M059J (cell line): ENCODE data around the gene PRKN. TPM values are rescaled to one million over a fixed set of nuclear protein-coding genes. Genes with fewer than 3 reads are reported as not detected.

Experiments
- DNase-seq: peaks from one replicate; pipeline ENCODE4 v3.0.0-alpha.2; 2012; ENCODE audit warnings: low read depth
- total RNA-seq: library from RNA; depleted of rRNA; stranded (reverse); fragments of >200 nt; shearing (Covaris generic); gene quantifications from 2 replicates; pipeline ENCODE4 v1.2.3, GENCODE V29; 2014

PRKN gene
- total RNA-seq, 1 experiment from 2014 or later = 0.07 TPM

DNA sequence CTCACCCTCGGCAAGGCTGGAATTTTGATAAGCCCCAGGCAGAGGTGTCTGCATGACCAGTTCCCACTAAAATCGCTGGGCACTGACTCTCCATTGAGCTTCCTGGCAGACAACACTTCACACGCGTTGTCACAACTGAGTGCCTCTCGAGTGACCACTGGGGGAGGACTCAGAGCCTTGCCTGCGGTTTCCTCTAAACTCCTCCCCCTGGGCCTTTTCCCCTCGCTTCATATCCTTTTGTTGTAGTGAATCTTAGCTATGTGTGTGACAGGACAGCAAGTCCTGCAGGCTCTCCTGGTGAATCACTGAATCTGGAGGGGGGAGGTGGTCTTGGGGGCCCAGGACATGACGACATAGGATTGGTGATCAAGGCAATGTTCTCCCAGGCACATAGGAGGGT lies 670.8 kb downstream of the PRKN start:
- peak; percentile 41 for DNase-seq

GRCh38 chr6:162056061-162056460 lies 671.5 kb downstream of the PRKN start:
- no peak for DNase-seq

DNA sequence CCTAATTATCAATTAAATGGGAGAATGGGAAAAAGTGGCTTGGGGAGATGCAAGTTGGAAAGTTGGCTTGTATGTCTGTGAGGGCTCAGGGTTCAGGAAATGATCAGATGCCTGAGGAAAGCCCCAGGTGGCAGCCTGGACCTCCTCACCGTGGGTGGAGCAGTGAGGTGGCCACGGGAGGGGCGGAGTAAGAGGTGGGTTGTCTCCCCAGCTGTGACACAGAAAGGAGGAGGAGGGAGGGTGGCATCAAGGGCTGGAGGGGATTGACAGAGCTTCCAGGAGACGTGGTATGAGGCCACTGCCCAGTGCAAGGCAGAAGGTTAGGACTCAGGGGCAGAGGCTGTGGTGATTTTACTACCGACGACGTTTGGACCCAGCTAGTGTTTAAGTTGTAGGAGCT lies 672.2 kb downstream of the PRKN start:
- DNase-seq = peak; percentile 1

DNA sequence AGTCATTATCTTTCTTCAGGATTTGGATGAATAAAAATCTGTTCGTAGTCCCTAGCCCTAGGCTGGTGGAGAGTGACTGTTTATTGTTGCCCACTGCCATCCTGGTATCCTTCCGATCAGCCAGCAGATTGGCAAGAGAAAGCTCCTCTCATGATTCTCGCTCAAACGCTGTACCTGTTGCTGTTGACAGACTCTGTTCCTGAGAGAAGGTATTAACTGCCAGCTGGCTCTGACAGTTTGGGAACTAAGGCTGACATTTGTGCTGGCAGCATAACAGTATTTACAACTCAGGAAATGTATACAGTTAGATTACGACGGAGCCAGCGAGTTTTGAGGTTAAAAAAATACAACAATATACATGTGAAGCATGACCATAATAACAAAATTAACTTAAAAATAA lies 674.5 kb downstream of the PRKN start:
- no peak for DNase-seq

DNA sequence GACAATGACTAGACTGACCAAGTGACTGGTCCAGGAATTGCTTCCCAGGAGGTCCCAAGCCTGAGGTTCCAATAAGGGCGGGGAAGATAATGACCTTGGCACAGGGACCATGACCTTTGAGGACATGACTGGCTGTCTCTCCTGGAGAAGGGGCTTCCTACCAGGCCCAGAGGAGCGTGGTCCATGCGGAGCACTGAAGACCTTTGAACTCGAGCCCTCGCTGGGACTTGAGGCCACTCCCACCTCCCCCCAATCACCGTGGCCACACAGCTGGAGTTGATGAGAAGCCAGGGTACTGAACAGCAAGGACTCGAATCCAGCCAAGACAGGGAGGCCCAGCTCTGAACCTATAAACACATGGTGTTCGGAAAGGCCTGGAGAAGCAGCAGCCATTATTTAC lies 677.0 kb downstream of the PRKN start:
- DNase-seq = no peak

- DNase-seq = no peak
Observed at GRCh38 chr6:162046324-162046723, 681.2 kb downstream of the PRKN start.

- peak; percentile 1 for DNase-seq
Observed at GRCh38 chr6:162032620-162033019, 694.9 kb downstream of the PRKN start.

DNA sequence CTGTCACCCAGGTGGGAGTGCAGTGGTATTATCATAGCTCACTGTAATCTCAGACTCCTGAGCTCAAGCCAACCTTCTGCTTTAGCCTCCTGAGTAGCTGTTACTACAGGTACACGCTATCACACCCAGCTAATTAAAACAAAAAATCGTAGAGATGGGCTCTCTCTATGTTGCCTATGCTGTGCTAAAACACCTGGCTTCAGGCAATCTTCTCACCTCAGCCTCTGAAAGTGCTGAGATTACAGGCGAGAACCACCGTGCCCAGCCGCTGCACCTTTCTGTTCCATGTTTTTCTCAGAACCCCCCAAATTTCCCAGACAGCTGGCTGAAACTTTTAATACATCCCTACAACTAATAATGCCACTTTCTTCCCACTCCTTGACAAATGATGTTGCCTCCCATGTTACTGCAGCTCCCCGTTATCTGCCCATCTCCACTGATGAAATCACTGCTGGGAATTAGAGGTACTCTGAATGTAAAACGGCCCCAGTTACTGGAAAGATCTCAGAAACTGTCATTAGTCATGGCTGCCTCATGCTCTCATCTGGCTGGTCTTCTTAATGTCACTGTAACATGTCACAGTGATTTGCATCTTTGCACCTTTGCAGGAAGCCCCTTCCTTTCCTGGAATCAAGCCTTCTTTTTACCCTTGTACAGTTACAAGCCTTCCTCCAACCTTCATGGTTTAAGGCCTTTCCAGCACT lies 697.5 kb downstream of the PRKN start:
- DNase-seq = no peak

GRCh38 chr6:162026843-162027242 lies 700.7 kb downstream of the PRKN start:
- DNase-seq = no peak

DNA sequence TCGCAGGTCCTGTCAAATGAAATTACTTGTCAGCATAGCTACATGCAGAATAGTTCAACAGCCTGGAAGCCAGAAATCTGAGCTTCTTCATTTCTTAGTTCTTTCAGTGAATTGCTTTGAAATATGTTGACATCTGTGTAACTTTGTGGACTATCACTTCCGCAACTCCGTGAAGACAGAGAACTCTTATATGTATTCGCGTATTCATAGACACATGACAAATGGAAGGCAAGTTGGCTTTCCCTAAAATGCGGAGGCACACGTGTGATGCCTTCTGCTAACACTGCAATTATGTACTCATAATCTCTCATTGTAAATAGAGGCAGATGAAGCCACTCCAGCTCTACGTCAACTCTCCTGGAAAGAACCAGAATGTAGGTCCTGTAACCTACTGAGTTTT lies 701.5 kb downstream of the PRKN start:
- DNase-seq = no peak

DNA sequence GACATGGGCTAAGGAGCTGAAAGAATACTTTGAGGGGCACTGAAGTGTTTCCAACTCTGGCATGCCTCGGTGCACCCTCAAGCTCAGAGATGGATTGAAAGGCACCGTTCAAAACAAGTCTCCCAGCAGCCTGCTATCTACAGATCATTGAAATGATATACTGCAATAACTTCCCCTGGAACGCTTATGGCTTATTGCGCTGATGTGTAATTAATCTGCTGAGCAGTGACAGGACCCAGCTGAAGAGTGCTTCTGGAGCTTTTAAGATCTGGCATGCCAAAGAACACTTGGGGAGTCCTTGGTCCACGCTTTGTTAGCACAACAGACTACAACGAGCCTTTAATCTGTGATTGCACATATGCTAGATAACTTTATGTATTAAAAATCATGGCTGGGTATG lies 708.2 kb downstream of the PRKN start:
- DNase-seq = no peak

DNA sequence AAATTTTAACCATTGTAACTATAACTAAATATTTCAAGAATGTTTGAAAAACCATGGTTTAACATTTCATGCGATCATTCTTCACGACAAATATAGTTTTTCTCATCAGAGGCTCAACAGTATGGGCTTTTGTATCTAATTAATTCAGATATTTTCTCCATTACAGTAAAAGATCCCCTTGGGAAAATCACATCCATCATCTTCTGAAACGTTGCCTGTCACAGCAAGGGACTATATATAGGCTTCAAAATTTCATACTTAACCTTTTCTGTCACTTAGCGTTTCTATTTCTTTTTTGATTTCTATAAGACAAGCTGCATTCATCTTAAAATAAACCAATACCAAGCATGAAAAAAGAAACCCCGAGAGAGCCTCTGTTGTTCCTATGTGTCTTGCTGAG lies 710.0 kb downstream of the PRKN start:
- no peak for DNase-seq

DNA sequence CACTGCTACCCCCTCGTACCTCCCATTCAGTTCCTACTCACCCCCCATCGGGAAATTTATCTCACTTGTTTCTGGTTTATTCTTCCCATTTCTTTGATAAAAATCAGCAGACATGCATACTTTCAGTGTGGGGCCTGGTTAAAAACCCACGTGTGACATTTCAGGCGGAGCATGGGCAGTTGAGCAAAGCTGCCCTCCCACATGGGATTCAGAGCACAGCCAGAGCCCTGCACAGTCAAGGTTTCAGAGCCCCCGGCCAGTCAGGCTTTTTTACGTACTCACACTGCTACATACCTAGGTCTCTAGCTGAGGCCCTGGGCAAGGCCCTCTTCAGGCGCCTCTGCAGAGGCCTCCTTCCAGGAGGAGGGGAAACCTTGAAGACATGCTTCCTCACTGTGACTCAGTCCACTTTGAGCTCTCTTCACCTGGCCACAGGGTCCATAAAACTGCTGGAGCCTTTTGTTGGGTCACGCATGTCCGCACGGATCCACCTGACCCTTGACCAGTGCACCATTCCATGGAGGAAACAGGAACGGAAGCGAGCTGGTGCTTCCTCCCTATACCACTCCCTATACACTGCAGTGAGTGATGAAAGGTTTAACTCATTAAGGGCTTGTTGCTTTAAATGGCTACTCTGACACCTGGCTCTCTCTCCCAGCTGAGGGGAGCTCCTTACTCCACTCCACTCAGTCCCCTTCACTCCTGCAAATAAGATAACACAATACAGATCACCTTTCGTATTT lies 713.3 kb downstream of the PRKN start:
- no peak for DNase-seq

- DNase-seq = no peak
Observed at GRCh38 chr6:162005372-162005771, 722.2 kb downstream of the PRKN start.

GRCh38 chr6:161996783-161997182 lies 730.8 kb downstream of the PRKN start:
- DNase-seq = no peak

- no peak for DNase-seq
Observed at GRCh38 chr6:161985876-161986423, 741.6 kb downstream of the PRKN start.

DNA sequence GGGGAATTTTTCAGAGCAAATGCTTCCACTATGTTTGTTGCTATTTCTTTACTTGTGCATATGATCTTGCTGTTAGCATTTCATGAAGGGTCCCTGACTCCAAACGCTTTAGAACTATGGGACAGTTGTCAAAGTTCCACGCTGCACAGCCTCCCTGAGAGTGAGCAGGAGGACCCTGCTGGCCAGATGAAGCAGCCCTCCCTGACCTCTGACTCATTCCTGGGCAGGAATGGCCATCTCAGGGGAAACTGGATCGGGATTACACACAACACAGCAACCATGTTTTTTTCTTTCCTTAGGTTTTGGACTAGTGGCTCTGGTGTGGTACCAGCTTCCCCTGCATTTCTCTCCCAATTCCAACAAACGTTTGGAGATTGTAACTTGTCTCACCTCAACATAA lies 742.9 kb downstream of the PRKN start:
- DNase-seq = no peak

- DNase-seq = no peak
Observed at GRCh38 chr6:161976553-161976952, 751.0 kb downstream of the PRKN start.

DNA sequence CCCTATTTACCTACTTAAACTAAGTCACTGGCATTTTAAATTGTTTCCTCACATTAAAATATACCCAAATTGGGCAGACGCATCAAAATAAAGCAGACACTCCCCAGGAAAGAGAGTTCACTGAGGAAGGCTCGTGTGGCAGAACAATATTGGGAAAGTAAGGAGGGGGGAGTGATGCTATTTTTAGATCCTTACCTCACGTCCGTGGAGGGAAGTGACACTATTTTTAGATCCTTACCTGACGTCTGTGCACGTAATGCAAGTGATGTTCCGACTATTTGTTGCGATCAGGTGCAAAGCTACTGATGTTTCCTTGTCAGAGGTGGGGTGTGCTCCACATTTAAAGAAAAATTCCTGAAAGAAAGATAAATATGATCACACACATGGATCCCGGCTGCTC lies 754.5 kb downstream of the PRKN start:
- DNase-seq = no peak

GRCh38 chr6:161971043-161971442 lies 756.5 kb downstream of the PRKN start:
- no peak for DNase-seq

DNA sequence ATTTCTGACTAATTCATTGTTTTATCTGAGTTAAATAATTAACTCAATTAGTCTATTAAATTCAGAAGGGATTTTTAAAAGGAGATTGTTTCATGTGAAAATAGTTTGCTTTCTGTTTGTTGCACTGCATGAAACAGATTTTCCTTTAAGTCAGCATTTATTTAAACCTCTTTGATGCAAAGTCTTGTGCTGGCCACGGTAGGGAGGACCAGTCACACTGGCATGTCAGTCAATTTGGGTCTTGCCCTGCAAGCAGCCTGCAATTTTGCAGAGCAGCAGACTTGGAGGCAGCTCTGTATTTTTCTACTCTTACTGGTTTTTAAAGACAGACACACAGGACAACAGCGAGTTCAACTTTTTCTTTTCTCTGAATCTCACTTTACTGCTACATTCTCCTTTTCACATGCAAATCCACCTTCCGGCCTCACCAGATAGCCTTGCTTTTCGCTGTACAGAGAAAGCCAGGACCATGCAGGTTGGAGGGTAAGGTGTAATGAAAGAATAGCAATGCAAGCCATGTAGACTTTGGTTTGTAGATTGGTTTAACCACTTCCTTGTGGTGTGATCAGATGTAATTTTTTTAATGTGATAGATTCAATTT lies 763.8 kb downstream of the PRKN start:
- DNase-seq = no peak

GRCh38 chr6:161963181-161963580 lies 764.4 kb downstream of the PRKN start:
- no peak for DNase-seq

GRCh38 chr6:161961796-161962195 lies 765.8 kb downstream of the PRKN start:
- DNase-seq = no peak
